H1 (cell line): ENCODE data around the gene ACYP2. TPM values are rescaled to one million over a fixed set of nuclear protein-coding genes. Genes with fewer than 3 reads are reported as not detected.
"Not testable (repeated sequence)": the region's sequence is repeated elsewhere in the genome, so short reads cannot be mapped to it uniquely, and the experiment has no call there.

Source experiments
- CTCF ChIA-PET: fragments of 300-600 bp; sonication (Branson Sonifier 250); formaldehyde crosslinking; loops from one replicate; lab custom pipeline; 2021; ENCODE audit not compliant: partially characterized antibody; lab: Charles Lee
- POLR2A ChIA-PET: fragments of 300-600 bp; sonication (Branson Sonifier 250); formaldehyde crosslinking; loops from one replicate; lab custom pipeline; 2021; ENCODE audit warnings: inconsistent platforms; ENCODE audit not compliant: partially characterized antibody; lab: Charles Lee
- DNase-seq, 2 experiments: peaks; one replicate each; pipeline versions ENCODE4 v3.0.0 to v3.0.0-alpha.2; 2010 to 2022; ENCODE audit warnings: low spot score in 2 of 2, low read depth in 1 of 2, mixed read lengths in 1 of 2
- FAIRE-seq: peaks from 2 replicates; lab custom pipeline; 2011; peaks lifted over from hg19 to GRCh38; lab: Jason Lieb, UNC
- H2AFZ ChIP-seq: 2 replicates; pipeline ENCODE4 v1.8.1; 2012; ENCODE audit warnings: low read length, inconsistent platforms
- H2AK5ac ChIP-seq: 2 replicates; pipeline ENCODE4 v1.6.1; 2013; ENCODE audit warnings: low read depth, low read length
- H2BK120ac ChIP-seq: replicated peaks from 2 replicates; pipeline ENCODE3; 2013; ENCODE audit warnings: low read depth, low read length, inconsistent platforms
- H2BK12ac ChIP-seq: 2 replicates; pipeline ENCODE4 v1.6.1; 2013; ENCODE audit warnings: low read depth, low read length
- H2BK15ac ChIP-seq: 2 replicates; pipeline ENCODE4 v1.6.1; 2013; ENCODE audit warnings: low read length
- H2BK20ac ChIP-seq: 2 replicates; pipeline ENCODE4 v1.6.1; 2013; ENCODE audit warnings: low read length
- H2BK5ac ChIP-seq: 2 replicates; pipeline ENCODE4 v1.6.1; 2013; ENCODE audit warnings: low read depth, low read length
- H3K14ac ChIP-seq: 2 replicates; pipeline ENCODE4 v1.6.1; 2013; ENCODE audit warnings: inconsistent platforms; ENCODE audit not compliant: insufficient read length
- H3K18ac ChIP-seq: 2 replicates; pipeline ENCODE4 v1.6.1; 2013; ENCODE audit warnings: low read length; ENCODE audit errors: extremely low read depth
- H3K23ac ChIP-seq: 2 replicates; pipeline ENCODE4 v1.6.1; 2013; ENCODE audit warnings: inconsistent platforms; ENCODE audit not compliant: insufficient read length
- H3K23me2 ChIP-seq: 2 replicates; pipeline ENCODE4 v1.6.1; 2013; ENCODE audit warnings: low read depth, low read length
- H3K27ac ChIP-seq: 2 replicates; pipeline ENCODE4 v1.6.1; 2011; ENCODE audit warnings: low read depth, low read length, inconsistent platforms
- H3K27me3 ChIP-seq, 4 experiments: replicated peaks in 1 of 4; 1 replicate in 1 of 4; 2 replicates in 3 of 4; pipeline versions ENCODE4 v1.6.1 to v1.8.1; 2011 to 2013; ENCODE audit warnings: low read length in 3 of 4, mild to moderate bottlenecking in 3 of 4, inconsistent platforms in 2 of 4, mixed read lengths in 2 of 4, moderate library complexity in 1 of 4; ENCODE audit not compliant: control insufficient read depth in 3 of 4, insufficient read depth in 3 of 4; ENCODE audit errors: extremely low read depth in 1 of 4
- H3K36me3 ChIP-seq, 4 experiments: 2 replicates each; pipeline versions ENCODE4 v1.6.1 to v1.8.1; 2011 to 2013; ENCODE audit warnings: mild to moderate bottlenecking in 4 of 4, low read length in 3 of 4, moderate library complexity in 2 of 4, control low read depth in 1 of 4, inconsistent platforms in 1 of 4; ENCODE audit not compliant: insufficient read depth in 4 of 4, control insufficient read depth in 2 of 4
- H3K4ac ChIP-seq: replicated peaks from 2 replicates; pipeline ENCODE3; 2013; ENCODE audit warnings: low read length, low read depth, mixed read lengths, inconsistent platforms; ENCODE audit not compliant: insufficient read length
- H3K4me1 ChIP-seq, 4 experiments: replicated peaks in 1 of 4; 1 replicate in 1 of 4; 2 replicates in 3 of 4; pipeline versions ENCODE4 v1.6.1 to v1.8.1; 2011 to 2013; ENCODE audit warnings: low read length in 3 of 4, inconsistent platforms in 2 of 4, mixed read lengths in 1 of 4; ENCODE audit not compliant: insufficient read depth in 4 of 4, control insufficient read depth in 3 of 4
- H3K4me2 ChIP-seq, 2 experiments: 2 replicates each; pipeline versions ENCODE4 v1.6.1 to v1.8.1; 2011 to 2013; ENCODE audit warnings: low read depth in 2 of 2, low read length in 2 of 2, control low read depth in 1 of 2, inconsistent platforms in 1 of 2, mild to moderate bottlenecking in 1 of 2; ENCODE audit not compliant: insufficient read depth in 1 of 2
- H3K4me3 ChIP-seq, 4 experiments: fragments of 200-600, 300-600 bp in 1 of 4; sonication (generic), shearing (Covaris generic), sonication (Bioruptor Twin) in 1 of 4; 2 replicates each; pipeline versions ENCODE4 v1.5.1 to v1.8.1; 2011 to 2016; ENCODE audit warnings: low read length in 4 of 4, low read depth in 3 of 4, control low read depth in 2 of 4, inconsistent platforms in 2 of 4, mild to moderate bottlenecking in 2 of 4, mixed read lengths in 1 of 4, moderate library complexity in 1 of 4; ENCODE audit not compliant: insufficient read depth in 2 of 4; ENCODE audit errors: extremely low read depth in 1 of 4
- H3K56ac ChIP-seq: replicated peaks from 2 replicates; pipeline ENCODE3; 2013; ENCODE audit warnings: low read depth, mild to moderate bottlenecking, mixed read lengths, low read length, inconsistent platforms; ENCODE audit not compliant: insufficient read length
- H3K79me1 ChIP-seq: 2 replicates; pipeline ENCODE4 v1.6.1; 2013; ENCODE audit warnings: low read depth, low read length, control low read depth
- H3K79me2 ChIP-seq, 2 experiments: 2 replicates each; pipeline versions ENCODE4 v1.6.1 to v1.8.1; 2012 to 2013; ENCODE audit warnings: low read length in 2 of 2, mild to moderate bottlenecking in 2 of 2, inconsistent platforms in 1 of 2; ENCODE audit not compliant: insufficient read depth in 2 of 2, control insufficient read depth in 1 of 2
- H3K9ac ChIP-seq, 4 experiments: replicated peaks in 1 of 4; 1 replicate in 1 of 4; 2 replicates in 3 of 4; pipeline versions ENCODE4 v1.6.1 to v1.8.1; 2011 to 2013; ENCODE audit warnings: low read depth in 3 of 4, low read length in 3 of 4, control low read depth in 2 of 4, mild to moderate bottlenecking in 2 of 4, moderate library complexity in 2 of 4, inconsistent platforms in 1 of 4; ENCODE audit errors: extremely low read depth in 1 of 4
- H3K9me3 ChIP-seq, 2 experiments: 2 replicates each; pipeline versions ENCODE4 v1.6.1 to v1.8.1; 2012 to 2013; ENCODE audit warnings: mild to moderate bottlenecking in 2 of 2, moderate library complexity in 2 of 2, control low read depth in 1 of 2, inconsistent platforms in 1 of 2, low read depth in 1 of 2, low read length in 1 of 2, mixed read lengths in 1 of 2; ENCODE audit not compliant: insufficient read depth in 2 of 2
- H4K20me1 ChIP-seq, 2 experiments: replicated peaks in 1 of 2; 2 replicates each; pipeline versions ENCODE3 to v1.8.1; 2011 to 2013; ENCODE audit warnings: inconsistent platforms in 2 of 2, low read length in 2 of 2, mild to moderate bottlenecking in 1 of 2; ENCODE audit not compliant: insufficient read depth in 2 of 2, control insufficient read depth in 1 of 2
- H4K5ac ChIP-seq: 2 replicates; pipeline ENCODE4 v1.6.1; 2013; ENCODE audit warnings: low read length, low read depth, mixed read lengths, inconsistent platforms; ENCODE audit not compliant: insufficient read length
- H4K8ac ChIP-seq: 2 replicates; pipeline ENCODE4 v1.8.0; 2013; ENCODE audit warnings: mild to moderate bottlenecking, moderate library complexity, low read length, inconsistent platforms; ENCODE audit not compliant: insufficient read depth; ENCODE audit errors: extremely low read depth
- H4K91ac ChIP-seq: replicated peaks from 2 replicates; pipeline ENCODE3; 2013; ENCODE audit warnings: low read length, mixed read lengths, inconsistent platforms; ENCODE audit not compliant: insufficient read length
- WGBS, 2 experiments: shearing (Covaris generic) in 1 of 2; methylation state at CpG; one replicate each; pipeline versions ENCODE4 v1.1.6 to v1.1.7; 2013 to 2015; ENCODE audit warnings: low lambda C conversion rate in 2 of 2, mixed read lengths in 2 of 2, inconsistent platforms in 1 of 2, low coverage in 1 of 2, missing lambda C conversion rate in 1 of 2; ENCODE audit not compliant: insufficient replicate concordance in 2 of 2, insufficient coverage in 1 of 2, insufficient read length in 1 of 2; ENCODE audit errors: extremely low coverage in 1 of 2, missing lambda C conversion rate in 1 of 2; 5-methylcytosine and 5-hydroxymethylcytosine counted together
- polyA plus RNA-seq, 7 experiments: library from polyadenylated mRNA; depleted of rRNA in 3 of 7; stranded (reverse) in 5 of 7; unstranded in 2 of 7; fragments of >200 nt in 5 of 7; fragments of 200-250 nt in 2 of 7; gene quantifications; 1 replicate in 5 of 7; 2 replicates in 1 of 7; 4 replicates in 1 of 7; pipeline versions ENCODE4 v1.2.1 to v1.2.3, GENCODE V29; 2011 to 2013; ENCODE audit warnings: missing spikeins in 2 of 7, mixed read lengths in 2 of 7
- total RNA-seq: library from RNA; stranded (reverse); fragmentation: NEBNext Ultra II Directional; extraction: Animal tissue kit (Norgen Biotek cat#: 25700); gene quantifications from 2 replicates; pipeline ENCODE4 v1.2.1, GENCODE V29; 2021

The ACYP2 gene
- total and polyA plus RNA-seq, 2 of the 8 experiments (the other 6 are each of a cell fraction or from before 2014, with no cell fraction given), result 3.4 to 4.4 TPM

- H2BK12ac ChIP-seq, H3K4me2 ChIP-seq, H2BK15ac ChIP-seq, H3K79me1 ChIP-seq, H3K56ac ChIP-seq, H3K23ac ChIP-seq, H4K91ac ChIP-seq, H3K4me3 ChIP-seq, H4K8ac ChIP-seq, H2BK120ac ChIP-seq, H3K9me3 ChIP-seq, H3K18ac ChIP-seq, H3K23me2 ChIP-seq, POLR2A ChIA-PET, H3K27ac ChIP-seq, H3K14ac ChIP-seq, H3K9ac ChIP-seq, H3K4ac ChIP-seq, H2AK5ac ChIP-seq, H4K5ac ChIP-seq, DNase-seq, FAIRE-seq, H2BK20ac ChIP-seq, H4K20me1 ChIP-seq, H3K4me1 ChIP-seq, H2AFZ ChIP-seq, H3K79me2 ChIP-seq, H3K36me3 ChIP-seq, H2BK5ac ChIP-seq: not testable (repeated sequence)
- H3K27me3 ChIP-seq, result peaks cover 7 to 21% (median 17%) of the 10 kb centered on the region in 4 experiments
- 85% methylated on average over 2 of the region's 2 CpGs; no CpG with 5 or more reads in 1 of the 2 experiments for WGBS, 2 experiments
- CTCF ChIA-PET, result interaction anchor here (0.9 to 1.8 kb wide), 4 partner anchors 9 to 208 kb away, joined by 3 to 8 read pairs (median 5); no protein-coding TSS in a partner anchor
Measured at GRCh38 chr2:54294665-54295064, 179.2 kb downstream of the ACYP2 start.
